Loucy (cell line): ENCODE measurements around the gene SYT7.
A peak's percentile ranks its signal among the peaks of the same experiment; 100 is the strongest.

Experiments
- H2AFZ ChIP-seq: fragments of 200-600 bp; sonication (generic); 2 replicates; pipeline ENCODE4 v1.6.0; 2016; ENCODE audit warnings: antibody characterized with exemption, mild to moderate bottlenecking, low read length, moderate library complexity
- H3F3A ChIP-seq: fragments of 200-600 bp; 2 replicates; pipeline ENCODE4 v1.6.0; 2016; ENCODE audit warnings: antibody characterized with exemption, low read depth, mild to moderate bottlenecking
- H3K27me3 ChIP-seq: fragments of 200-600 bp; sonication (generic); 2 replicates; pipeline ENCODE4 v1.6.1; 2014; ENCODE audit warnings: low read length, mild to moderate bottlenecking; ENCODE audit not compliant: insufficient read depth, poor library complexity, severe bottlenecking
- H3K36me3 ChIP-seq: fragments of 200-600 bp; sonication (generic); 2 replicates; pipeline ENCODE4 v1.6.1; 2016; ENCODE audit warnings: low read length; ENCODE audit not compliant: insufficient read depth
- H3K4me1 ChIP-seq: fragments of 200-600 bp; sonication (generic); 2 replicates; pipeline ENCODE4 v1.5.1; 2014; ENCODE audit warnings: low read length, mild to moderate bottlenecking; ENCODE audit not compliant: insufficient read depth, poor library complexity, severe bottlenecking
- H3K4me2 ChIP-seq: fragments of 200-600 bp; sonication (generic); 2 replicates; pipeline ENCODE4 v1.6.0; 2014; ENCODE audit warnings: antibody characterized with exemption, low read length, low read depth, mild to moderate bottlenecking; ENCODE audit not compliant: poor library complexity, severe bottlenecking
- H3K4me3 ChIP-seq: fragments of 200-600 bp; sonication (generic); 2 replicates; pipeline ENCODE4 v1.5.1; 2014; ENCODE audit warnings: low read length, mild to moderate bottlenecking, mixed read lengths; ENCODE audit not compliant: poor library complexity, severe bottlenecking
- H3K79me2 ChIP-seq: fragments of 200-600 bp; sonication (generic); 2 replicates; pipeline ENCODE4 v1.6.1; 2014; ENCODE audit warnings: low read length; ENCODE audit not compliant: insufficient read depth
- H3K9ac ChIP-seq: fragments of 200-600 bp; sonication (generic); 2 replicates; pipeline ENCODE4 v1.6.0; 2014; ENCODE audit warnings: mild to moderate bottlenecking, low read depth, low read length, moderate library complexity; ENCODE audit not compliant: poor library complexity, severe bottlenecking
- H3K9me2 ChIP-seq: fragments of 200-600 bp; sonication (generic); replicated peaks from 2 replicates; pipeline ENCODE4 v1.6.1; 2016; ENCODE audit warnings: low read depth, low read length, mixed read lengths
- H3K9me3 ChIP-seq: fragments of 200-600 bp; sonication (generic); 2 replicates; pipeline ENCODE4 v1.6.1; 2014; ENCODE audit warnings: mild to moderate bottlenecking, antibody characterized with exemption, low read length, low read depth; ENCODE audit not compliant: insufficient read depth
- H4K20me1 ChIP-seq: fragments of 200-600 bp; sonication (generic); 2 replicates; pipeline ENCODE4 v1.6.0; 2014; ENCODE audit warnings: antibody characterized with exemption, low read length, mild to moderate bottlenecking; ENCODE audit not compliant: insufficient read depth, poor library complexity, severe bottlenecking
- EZH2phosphoT487 ChIP-seq: fragments of 200-600 bp; IDR thresholded peaks from 2 replicates; pipeline ENCODE4 v1.6.1; 2018; ENCODE audit warnings: antibody characterized with exemption, mild to moderate bottlenecking, moderate library complexity, borderline replicate concordance
- TF ChIP-seq, protein P1 (sequence below): fragments of 200-600 bp; sonication (generic); conservative IDR thresholded peaks from 2 replicates; pipeline ENCODE4 v1.5.1; 2014; ENCODE audit warnings: mild to moderate bottlenecking, antibody characterized with exemption, low read length

The SYT7 gene

DNA sequence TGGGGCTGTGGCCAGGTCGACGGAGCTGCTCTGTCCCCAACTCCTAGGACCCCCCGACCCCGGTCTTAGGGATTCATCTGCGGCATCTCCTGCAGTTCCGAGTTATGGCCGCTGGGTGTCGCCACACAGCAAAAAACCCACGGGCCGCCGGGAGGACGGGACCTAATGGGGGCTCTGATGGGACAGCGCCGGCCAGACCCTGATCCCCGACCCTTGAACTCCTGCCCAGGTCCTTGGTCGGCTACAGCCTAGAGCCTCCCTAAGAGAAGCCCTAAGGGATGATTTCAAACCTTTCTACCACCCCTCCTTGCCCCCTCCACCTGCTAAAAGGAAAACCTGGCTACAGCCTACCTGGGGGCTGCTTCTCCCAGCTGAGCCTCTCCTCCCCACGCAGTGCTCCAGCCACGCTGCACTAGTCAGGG is 103.1 kb downstream of the SYT7 start:
- H3K27me3 ChIP-seq: no peaks in the 10 kb centered on the region

GRCh38 chr11:61477126-61477525 is 103.8 kb downstream of the SYT7 start:
- no peaks in the 10 kb centered on the region for H3K9me2 ChIP-seq
- no peaks in the 10 kb centered on the region for H3K9me3 ChIP-seq
- TF ChIP-seq EZH2phosphoT487: no peak
- TF ChIP-seq, protein P1, sequence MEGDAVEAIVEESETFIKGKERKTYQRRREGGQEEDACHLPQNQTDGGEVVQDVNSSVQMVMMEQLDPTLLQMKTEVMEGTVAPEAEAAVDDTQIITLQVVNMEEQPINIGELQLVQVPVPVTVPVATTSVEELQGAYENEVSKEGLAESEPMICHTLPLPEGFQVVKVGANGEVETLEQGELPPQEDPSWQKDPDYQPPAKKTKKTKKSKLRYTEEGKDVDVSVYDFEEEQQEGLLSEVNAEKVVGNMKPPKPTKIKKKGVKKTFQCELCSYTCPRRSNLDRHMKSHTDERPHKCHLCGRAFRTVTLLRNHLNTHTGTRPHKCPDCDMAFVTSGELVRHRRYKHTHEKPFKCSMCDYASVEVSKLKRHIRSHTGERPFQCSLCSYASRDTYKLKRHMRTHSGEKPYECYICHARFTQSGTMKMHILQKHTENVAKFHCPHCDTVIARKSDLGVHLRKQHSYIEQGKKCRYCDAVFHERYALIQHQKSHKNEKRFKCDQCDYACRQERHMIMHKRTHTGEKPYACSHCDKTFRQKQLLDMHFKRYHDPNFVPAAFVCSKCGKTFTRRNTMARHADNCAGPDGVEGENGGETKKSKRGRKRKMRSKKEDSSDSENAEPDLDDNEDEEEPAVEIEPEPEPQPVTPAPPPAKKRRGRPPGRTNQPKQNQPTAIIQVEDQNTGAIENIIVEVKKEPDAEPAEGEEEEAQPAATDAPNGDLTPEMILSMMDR: no peak
- H3K4me2 ChIP-seq: no peak overlapping the region
- H3K36me3 ChIP-seq: no peaks in the 10 kb centered on the region
- H3K4me1 ChIP-seq: no peaks in the 10 kb centered on the region
- no peak overlapping the region for H2AFZ ChIP-seq
- H3K27me3 ChIP-seq: no peaks in the 10 kb centered on the region
- no peak overlapping the region for H3K9ac ChIP-seq
- H4K20me1 ChIP-seq: no peaks in the 10 kb centered on the region
- no peak overlapping the region for H3K4me3 ChIP-seq
- no peaks in the 10 kb centered on the region for H3K79me2 ChIP-seq
- H3F3A ChIP-seq: no peaks in the 10 kb centered on the region

More for the DNA sequence above, 103.1 kb downstream of the SYT7 start:
- TF ChIP-seq EZH2phosphoT487: no peak
- TF ChIP-seq, protein P1: peak; percentile 92
- H3K4me2 ChIP-seq: peak overlapping the region; percentile 44
- no peaks in the 10 kb centered on the region for H3K9me2 ChIP-seq
- H3K9ac ChIP-seq: no peak overlapping the region
- no peaks in the 10 kb centered on the region for H3K79me2 ChIP-seq
- no peak overlapping the region for H2AFZ ChIP-seq
- H3K4me3 ChIP-seq: no peak overlapping the region
- H3F3A ChIP-seq: no peaks in the 10 kb centered on the region
- H3K9me3 ChIP-seq: no peaks in the 10 kb centered on the region
- no peaks in the 10 kb centered on the region for H3K36me3 ChIP-seq
- no peaks in the 10 kb centered on the region for H3K4me1 ChIP-seq
- no peaks in the 10 kb centered on the region for H4K20me1 ChIP-seq

DNA sequence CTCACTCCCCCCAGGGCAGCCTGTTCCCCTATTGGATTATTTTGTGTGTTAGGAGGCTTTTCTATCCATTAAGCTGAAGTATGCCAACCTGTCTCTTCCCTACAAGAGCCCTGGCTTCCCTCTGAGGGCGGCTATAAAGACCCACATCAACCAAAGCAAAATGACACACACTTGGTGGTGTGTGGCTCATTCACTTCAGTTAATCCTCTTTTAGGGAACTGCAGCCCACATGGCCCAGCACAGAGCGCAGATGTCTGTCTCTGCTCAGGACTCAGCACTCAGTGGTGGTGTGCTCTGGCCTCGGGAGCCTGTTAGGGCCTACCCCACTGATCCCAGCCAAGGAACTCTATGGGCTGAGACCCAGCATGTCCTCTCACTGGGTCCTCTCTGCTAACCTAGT is 104.5 kb downstream of the SYT7 start:
- no peaks in the 10 kb centered on the region for H3K9me3 ChIP-seq
- H3K4me2 ChIP-seq: no peak overlapping the region
- H4K20me1 ChIP-seq: no peaks in the 10 kb centered on the region
- no peaks in the 10 kb centered on the region for H3K9me2 ChIP-seq
- no peak overlapping the region for H2AFZ ChIP-seq
- H3K4me1 ChIP-seq: no peaks in the 10 kb centered on the region
- H3K9ac ChIP-seq: no peak overlapping the region
- H3F3A ChIP-seq: no peaks in the 10 kb centered on the region
- no peaks in the 10 kb centered on the region for H3K27me3 ChIP-seq
- no peaks in the 10 kb centered on the region for H3K36me3 ChIP-seq
- no peak overlapping the region for H3K4me3 ChIP-seq
- no peak for TF ChIP-seq EZH2phosphoT487
- TF ChIP-seq, protein P1: no peak
- H3K79me2 ChIP-seq: no peaks in the 10 kb centered on the region
